HepG2 (cell line): ENCODE measurements around the gene TFEB. TPM values are rescaled to one million over a fixed set of nuclear protein-coding genes. Genes with fewer than 3 reads are reported as not detected.

Experiments used
- BRD4 ChIP-seq: sonication (generic); formaldehyde crosslinking; IDR thresholded peaks from 2 replicates; pipeline ENCODE4 v1.4.0; 2020; ENCODE audit warnings: missing genetic modification reagents
- CEBPB ChIP-seq: IDR thresholded peaks from 2 replicates; pipeline ENCODE4 v1.6.1; 2011; ENCODE audit warnings: low read depth, low read length, improper control_type of control experiment, borderline replicate concordance
- CREM ChIP-seq, 2 experiments: sonication (generic) in 1 of 2; formaldehyde crosslinking in 1 of 2; IDR thresholded peaks; 2 replicates each; pipeline versions ENCODE4 v1.4.0 to v1.6.1; 2016 to 2020; ENCODE audit warnings: antibody characterized with exemption in 1 of 2, mild to moderate bottlenecking in 1 of 2, missing genetic modification reagents in 1 of 2
- ETV5 ChIP-seq: IDR thresholded peaks from 2 replicates; pipeline ENCODE4 v1.6.1; 2018; ENCODE audit warnings: missing biosample characterization, missing genetic modification reagents, inconsistent platforms, borderline replicate concordance
- FOSL2 ChIP-seq: sonication (generic); formaldehyde crosslinking; IDR thresholded peaks from 2 replicates; pipeline ENCODE4 v1.4.0; 2020; ENCODE audit warnings: missing genetic modification reagents
- FOXA3 ChIP-seq: IDR thresholded peaks from 2 replicates; pipeline ENCODE4 v1.6.1; 2016; ENCODE audit warnings: missing genetic modification reagents, missing compliant biosample characterization
- HES4 ChIP-seq: sonication (generic); formaldehyde crosslinking; IDR thresholded peaks from 2 replicates; pipeline ENCODE4 v1.9.0; 2021; ENCODE audit warnings: mild to moderate bottlenecking, missing genetic modification reagents, borderline replicate concordance
- KDM3A ChIP-seq: IDR thresholded peaks from 2 replicates; pipeline ENCODE4 v1.6.1; 2018; ENCODE audit warnings: low read depth, missing compliant biosample characterization
- KDM5B ChIP-seq: sonication (generic); formaldehyde crosslinking; IDR thresholded peaks from 2 replicates; pipeline ENCODE4 v1.4.0; 2020; ENCODE audit warnings: missing genetic modification reagents, mild to moderate bottlenecking, borderline replicate concordance
- MEF2D ChIP-seq: sonication (generic); formaldehyde crosslinking; IDR thresholded peaks from 2 replicates; pipeline ENCODE4 v1.5.1; 2020; ENCODE audit warnings: mild to moderate bottlenecking, missing genetic modification reagents
- NFIC ChIP-seq: IDR thresholded peaks from 2 replicates; pipeline ENCODE4 v1.6.1; 2012; ENCODE audit warnings: mild to moderate bottlenecking, low read length, inconsistent platforms
- PHF20 ChIP-seq: sonication (generic); formaldehyde crosslinking; IDR thresholded peaks from 2 replicates; pipeline ENCODE4 v1.5.0; 2020; ENCODE audit warnings: mild to moderate bottlenecking, missing genetic modification reagents
- RARA ChIP-seq: IDR thresholded peaks from 2 replicates; pipeline ENCODE4 v1.6.1; 2016; ENCODE audit warnings: missing genetic modification reagents, missing compliant biosample characterization
- SAFB2 ChIP-seq: sonication (generic); formaldehyde crosslinking; IDR thresholded peaks from 2 replicates; pipeline ENCODE4 v1.5.1; 2020; ENCODE audit warnings: missing genetic modification reagents, low read depth, mild to moderate bottlenecking, borderline replicate concordance
- THAP11 ChIP-seq: IDR thresholded peaks from 2 replicates; pipeline ENCODE4 v1.6.1; 2016; ENCODE audit warnings: missing biosample characterization, missing genetic modification reagents
- ZFP37 ChIP-seq: sonication (generic); formaldehyde crosslinking; IDR thresholded peaks from 2 replicates; pipeline ENCODE4 v1.4.0; 2020; ENCODE audit warnings: missing genetic modification reagents, borderline replicate concordance
- ZMYM2 ChIP-seq: sonication (generic); formaldehyde crosslinking; IDR thresholded peaks from 2 replicates; pipeline ENCODE4 v1.8.0; 2022; ENCODE audit warnings: mild to moderate bottlenecking, missing genetic modification reagents
- ZNF350 ChIP-seq: sonication (generic); formaldehyde crosslinking; IDR thresholded peaks from 2 replicates; pipeline ENCODE4 v1.4.0; 2020; ENCODE audit warnings: mild to moderate bottlenecking, low read depth, missing genetic modification reagents, borderline replicate concordance
- ZNF44 ChIP-seq: sonication (generic); formaldehyde crosslinking; IDR thresholded peaks from 2 replicates; pipeline ENCODE4 v1.5.1; 2020; ENCODE audit warnings: mild to moderate bottlenecking, missing genetic modification reagents
- ZNF446 ChIP-seq: sonication (generic); formaldehyde crosslinking; IDR thresholded peaks from 2 replicates; pipeline ENCODE4 v1.5.0; 2020; ENCODE audit warnings: mild to moderate bottlenecking, missing genetic modification reagents
- ZNF468 ChIP-seq: sonication (generic); formaldehyde crosslinking; IDR thresholded peaks from 2 replicates; pipeline ENCODE4 v1.8.0; 2022; ENCODE audit warnings: mild to moderate bottlenecking, moderate library complexity, missing genetic modification reagents
- ZNF883 ChIP-seq: sonication (generic); formaldehyde crosslinking; IDR thresholded peaks from 2 replicates; pipeline ENCODE4 v1.5.1; 2020; ENCODE audit warnings: mild to moderate bottlenecking, missing genetic modification reagents; ENCODE audit errors: not compliant biosample characterization
- ZXDC ChIP-seq: sonication (generic); formaldehyde crosslinking; IDR thresholded peaks from 2 replicates; pipeline ENCODE4 v1.5.0; 2020; ENCODE audit warnings: mild to moderate bottlenecking, missing genetic modification reagents
- polyA plus RNA-seq, 8 experiments: library from polyadenylated mRNA; depleted of rRNA in 3 of 8; stranded (reverse) in 7 of 8; unstranded in 1 of 8; fragments of >200 nt; fragmentation: Illumina TruSeq in 4 of 8; extraction: Trizol in 4 of 8; gene quantifications; 2 replicates each; pipeline versions ENCODE4 v1.2.1 to v1.2.3, GENCODE V29; 2011 to 2016; ENCODE audit warnings: low read depth in 4 of 8, missing spikeins in 1 of 8, mixed read lengths in 1 of 8; ENCODE audit not compliant: insufficient read depth in 1 of 8
- total RNA-seq, 5 experiments: library from RNA; depleted of rRNA; stranded (reverse); fragments of >200 nt; fragmentation: Illumina TruSeq; extraction: Trizol; gene quantifications; 2 replicates each; pipeline ENCODE4 v1.2.3, GENCODE V29; 2016; ENCODE audit warnings: low read depth in 1 of 5
- TF ChIP-seq, protein P1 (sequence below): sonication (generic); formaldehyde crosslinking; IDR thresholded peaks from 2 replicates; pipeline ENCODE4 v1.8.0; 2022; ENCODE audit warnings: missing genetic modification reagents, low read depth, mild to moderate bottlenecking, borderline replicate concordance
- TF ChIP-seq, protein P2 (sequence below): sonication (generic); formaldehyde crosslinking; IDR thresholded peaks from 2 replicates; pipeline ENCODE4 v1.4.0; 2020; ENCODE audit warnings: missing genetic modification reagents, mild to moderate bottlenecking, borderline replicate concordance

The TFEB gene
- total and polyA plus RNA-seq, 2 of the 13 experiments (the other 11 are each of a cell fraction or from before 2014, with no cell fraction given): 13.3 to 18.7 TPM

DNA sequence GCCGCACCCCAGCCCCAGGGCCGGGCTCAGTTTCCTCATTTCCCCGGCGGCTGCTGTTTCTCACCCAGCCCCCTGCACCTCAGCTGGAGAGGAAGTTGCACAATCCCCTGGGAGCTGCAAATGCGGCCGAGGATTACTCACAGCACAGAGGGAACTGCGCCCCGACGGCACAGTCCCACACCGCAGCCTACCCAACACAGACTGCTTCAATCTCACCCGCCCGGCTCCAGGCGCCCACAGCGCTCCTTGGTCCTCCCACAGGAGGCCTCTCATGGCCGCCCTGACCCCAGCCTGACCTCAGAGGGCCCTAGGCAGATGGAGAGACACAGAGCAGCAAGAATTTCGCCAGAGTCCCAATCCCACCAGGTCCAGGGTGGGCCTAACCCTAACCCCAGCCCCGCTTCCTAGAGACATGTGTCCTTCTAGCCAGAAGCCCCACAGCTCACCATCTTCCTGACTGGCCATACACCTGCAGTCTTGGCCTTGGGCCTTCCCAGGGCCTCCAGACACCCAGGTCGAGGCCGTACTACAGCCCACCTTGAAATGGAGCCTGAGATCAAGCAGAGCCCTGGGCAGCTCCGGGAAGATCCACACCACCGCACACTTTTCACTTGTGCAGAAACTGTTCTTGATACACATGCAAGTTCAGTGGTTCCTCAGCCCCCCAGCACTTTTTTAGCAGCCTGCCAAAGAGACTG lies 11.7 kb downstream of the TFEB start (continued):
- TF ChIP-seq, protein P1, sequence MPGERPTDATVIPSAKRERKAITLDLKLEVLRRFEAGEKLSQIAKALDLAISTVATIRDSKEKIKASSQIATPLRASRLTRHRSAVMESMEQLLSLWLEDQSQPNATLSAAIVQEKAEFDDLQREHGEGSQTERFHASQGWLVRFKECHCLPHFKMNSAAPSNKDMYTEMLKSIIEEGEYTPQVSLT: no peak
- TF ChIP-seq, protein P2, sequence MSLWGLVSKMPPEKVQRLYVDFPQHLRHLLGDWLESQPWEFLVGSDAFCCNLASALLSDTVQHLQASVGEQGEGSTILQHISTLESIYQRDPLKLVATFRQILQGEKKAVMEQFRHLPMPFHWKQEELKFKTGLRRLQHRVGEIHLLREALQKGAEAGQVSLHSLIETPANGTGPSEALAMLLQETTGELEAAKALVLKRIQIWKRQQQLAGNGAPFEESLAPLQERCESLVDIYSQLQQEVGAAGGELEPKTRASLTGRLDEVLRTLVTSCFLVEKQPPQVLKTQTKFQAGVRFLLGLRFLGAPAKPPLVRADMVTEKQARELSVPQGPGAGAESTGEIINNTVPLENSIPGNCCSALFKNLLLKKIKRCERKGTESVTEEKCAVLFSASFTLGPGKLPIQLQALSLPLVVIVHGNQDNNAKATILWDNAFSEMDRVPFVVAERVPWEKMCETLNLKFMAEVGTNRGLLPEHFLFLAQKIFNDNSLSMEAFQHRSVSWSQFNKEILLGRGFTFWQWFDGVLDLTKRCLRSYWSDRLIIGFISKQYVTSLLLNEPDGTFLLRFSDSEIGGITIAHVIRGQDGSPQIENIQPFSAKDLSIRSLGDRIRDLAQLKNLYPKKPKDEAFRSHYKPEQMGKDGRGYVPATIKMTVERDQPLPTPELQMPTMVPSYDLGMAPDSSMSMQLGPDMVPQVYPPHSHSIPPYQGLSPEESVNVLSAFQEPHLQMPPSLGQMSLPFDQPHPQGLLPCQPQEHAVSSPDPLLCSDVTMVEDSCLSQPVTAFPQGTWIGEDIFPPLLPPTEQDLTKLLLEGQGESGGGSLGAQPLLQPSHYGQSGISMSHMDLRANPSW (CRISPR knock-in tag): no peak
- 0 out of 2 replicates have a peak, but pooled peaks have one; percentile 63 for TF ChIP-seq SAFB2 (CRISPR knock-in tag)
- TF ChIP-seq THAP11 (CRISPR knock-in tag): peak; percentile 71; the same call in 1 of the 2 replicates
- no peak for TF ChIP-seq ZNF446 (CRISPR knock-in tag)
- TF ChIP-seq CEBPB: peak; percentile 100
- peak; percentile 89 for TF ChIP-seq KDM5B (CRISPR knock-in tag)
- TF ChIP-seq HES4 (CRISPR knock-in tag): no peak
- TF ChIP-seq FOXA3 (CRISPR knock-in tag): peak; percentile 52; the same call in 1 of the 2 replicates
- TF ChIP-seq RARA: peak; percentile 64; the same call in 1 of the 2 replicates
- peak; percentile 44 for TF ChIP-seq ZNF883 (CRISPR knock-in tag)
- TF ChIP-seq CREM (IDR thresholded peaks at IDR 0.05): no peak
- TF ChIP-seq CREM (CRISPR knock-in tag; IDR thresholded peaks at IDR 0.05): no peak
- TF ChIP-seq MEF2D: no peak
- peak; percentile 80; the same call in 1 of the 2 replicates for TF ChIP-seq ZNF44
- TF ChIP-seq ZMYM2: peak; percentile 78; the same call in 1 of the 2 replicates
- no peak; the same call in 1 of the 2 replicates for TF ChIP-seq ZXDC
- TF ChIP-seq ZNF468 (CRISPR knock-in tag): peak; percentile 40; the same call in 1 of the 2 replicates
- TF ChIP-seq ZFP37 (CRISPR knock-in tag): 0 out of 2 replicates have a peak, but pooled peaks have one; percentile 31
- TF ChIP-seq KDM3A (CRISPR knock-in tag): 0 out of 2 replicates have a peak, but pooled peaks have one; percentile 53
- TF ChIP-seq NFIC: no peak
- TF ChIP-seq PHF20 (CRISPR knock-in tag): peak; percentile 39; the same call in 1 of the 2 replicates
- TF ChIP-seq BRD4 (CRISPR knock-in tag): no peak
- TF ChIP-seq ETV5 (CRISPR knock-in tag): peak; percentile 96
- no peak for TF ChIP-seq ZNF350 (CRISPR knock-in tag)
- peak; percentile 90 for TF ChIP-seq FOSL2 (CRISPR knock-in tag)
